Inferior parietal cortex (tissue), 1 donor: ENCODE measurements around the gene ZFHX2.

ENCODE experiments used
- DNase-seq: peaks from one replicate; pipeline ENCODE4 v3.0.0-alpha.2; 2016; ENCODE audit errors: extremely low spot score

ZFHX2 gene

GRCh38 chr14:23518709-23519108 is 32.9 kb downstream of the ZFHX2 start:
- no peak for DNase-seq

- no peak for DNase-seq
These were observed 33.8 kb downstream of the ZFHX2 start for GRCh38 chr14:23517650-23518326.

GRCh38 chr14:23514644-23514957 is 37.0 kb downstream of the ZFHX2 start:
- DNase-seq = peak; percentile 66

GRCh38 chr14:23513818-23514643 is 37.5 kb downstream of the ZFHX2 start:
- peak; percentile 74 for DNase-seq

GRCh38 chr14:23513005-23513817 is 38.4 kb downstream of the ZFHX2 start:
- peak; percentile 88 for DNase-seq

- DNase-seq = no peak
These were observed 39.4 kb downstream of the ZFHX2 start for GRCh38 chr14:23512156-23512555.

GRCh38 chr14:23494223-23494622 is 57.3 kb downstream of the ZFHX2 start:
- DNase-seq = no peak

- no peak for DNase-seq
These were observed 58.8 kb downstream of the ZFHX2 start for GRCh38 chr14:23492618-23493272.

GRCh38 chr14:23487216-23487615 is 64.3 kb downstream of the ZFHX2 start:
- DNase-seq = no peak

- DNase-seq = no peak
These were observed 65.5 kb downstream of the ZFHX2 start for GRCh38 chr14:23486036-23486435.

- no peak for DNase-seq
These were observed 66.2 kb downstream of the ZFHX2 start for GRCh38 chr14:23485326-23485725.

GRCh38 chr14:23483236-23483854 is 68.2 kb downstream of the ZFHX2 start:
- peak; percentile 74 for DNase-seq

GRCh38 chr14:23482823-23483148 is 68.8 kb downstream of the ZFHX2 start:
- DNase-seq = no peak

- DNase-seq = no peak
These were observed 69.4 kb downstream of the ZFHX2 start for GRCh38 chr14:23481979-23482822.

- DNase-seq = no peak
These were observed 70.1 kb downstream of the ZFHX2 start for GRCh38 chr14:23481362-23481970.

GRCh38 chr14:23478109-23478759 is 73.3 kb downstream of the ZFHX2 start:
- DNase-seq = peak; percentile 84

- DNase-seq = no peak
These were observed 80.6 kb downstream of the ZFHX2 start for GRCh38 chr14:23470947-23471346.
